GM18867 (cell line): ENCODE measurements around the gene TRAF1.

Source experiments
- ATAC-seq: cut with Tn5 transposase; IDR thresholded peaks from one replicate; pipeline ENCODE4 v1.9.1; 2021; ENCODE audit warnings: mild to moderate bottlenecking, moderate library complexity; ENCODE audit not compliant: unreplicated experiment

TRAF1 gene

GRCh38 chr9:120872791-120873502, 53.6 kb downstream of the TRAF1 start:
- ATAC-seq: no peak

GRCh38 chr9:120870206-120870605, 56.4 kb downstream of the TRAF1 start:
- no peak for ATAC-seq

- no peak for ATAC-seq
Measured at GRCh38 chr9:120869726-120870125, 56.9 kb downstream of the TRAF1 start.

GRCh38 chr9:120869360-120869687, 57.3 kb downstream of the TRAF1 start:
- ATAC-seq: no peak

GRCh38 chr9:120868676-120869359, 57.8 kb downstream of the TRAF1 start:
- peak; percentile 91 for ATAC-seq

- ATAC-seq: peak; percentile 4
Measured at GRCh38 chr9:120868339-120868675, 58.3 kb downstream of the TRAF1 start.

- no peak for ATAC-seq
Measured at GRCh38 chr9:120867676-120868338, 58.8 kb downstream of the TRAF1 start.

GRCh38 chr9:120866651-120867050, 59.9 kb downstream of the TRAF1 start:
- ATAC-seq: no peak

GRCh38 chr9:120865809-120866208, 60.8 kb downstream of the TRAF1 start:
- no peak for ATAC-seq

- no peak for ATAC-seq
Measured at GRCh38 chr9:120865176-120865575, 61.4 kb downstream of the TRAF1 start.

- ATAC-seq: no peak
Measured at GRCh38 chr9:120864719-120865118, 61.9 kb downstream of the TRAF1 start.

GRCh38 chr9:120863833-120864232, 62.8 kb downstream of the TRAF1 start:
- no peak for ATAC-seq

- ATAC-seq: no peak
Measured at GRCh38 chr9:120862452-120862851, 64.1 kb downstream of the TRAF1 start.

GRCh38 chr9:120861935-120862334, 64.7 kb downstream of the TRAF1 start:
- no peak for ATAC-seq

- no peak for ATAC-seq
Measured at GRCh38 chr9:120860083-120860482, 66.5 kb downstream of the TRAF1 start.

- ATAC-seq: no peak
Measured at GRCh38 chr9:120859361-120859760, 67.2 kb downstream of the TRAF1 start.

GRCh38 chr9:120857902-120858301, 68.7 kb downstream of the TRAF1 start:
- no peak for ATAC-seq

- ATAC-seq: no peak
Measured at GRCh38 chr9:120857481-120857880, 69.1 kb downstream of the TRAF1 start.

GRCh38 chr9:120856700-120857099, 69.9 kb downstream of the TRAF1 start:
- ATAC-seq: no peak

- ATAC-seq: no peak
Measured at GRCh38 chr9:120855827-120856670, 70.5 kb downstream of the TRAF1 start.

- ATAC-seq: no peak
Measured at GRCh38 chr9:120854596-120855327, 71.8 kb downstream of the TRAF1 start.
